Suppressor macrophage treated with lipopolysaccharide for 4 hours (primary cell): ENCODE measurements around the gene PNCK.
"Not testable (repeated sequence)": the region's sequence is repeated elsewhere in the genome, so short reads cannot be mapped to it uniquely, and the experiment has no call there.

Experiments used
- DNase-seq: peaks from one replicate; pipeline ENCODE4 v3.0.0-alpha.2; 2020

Gene PNCK

DNA sequence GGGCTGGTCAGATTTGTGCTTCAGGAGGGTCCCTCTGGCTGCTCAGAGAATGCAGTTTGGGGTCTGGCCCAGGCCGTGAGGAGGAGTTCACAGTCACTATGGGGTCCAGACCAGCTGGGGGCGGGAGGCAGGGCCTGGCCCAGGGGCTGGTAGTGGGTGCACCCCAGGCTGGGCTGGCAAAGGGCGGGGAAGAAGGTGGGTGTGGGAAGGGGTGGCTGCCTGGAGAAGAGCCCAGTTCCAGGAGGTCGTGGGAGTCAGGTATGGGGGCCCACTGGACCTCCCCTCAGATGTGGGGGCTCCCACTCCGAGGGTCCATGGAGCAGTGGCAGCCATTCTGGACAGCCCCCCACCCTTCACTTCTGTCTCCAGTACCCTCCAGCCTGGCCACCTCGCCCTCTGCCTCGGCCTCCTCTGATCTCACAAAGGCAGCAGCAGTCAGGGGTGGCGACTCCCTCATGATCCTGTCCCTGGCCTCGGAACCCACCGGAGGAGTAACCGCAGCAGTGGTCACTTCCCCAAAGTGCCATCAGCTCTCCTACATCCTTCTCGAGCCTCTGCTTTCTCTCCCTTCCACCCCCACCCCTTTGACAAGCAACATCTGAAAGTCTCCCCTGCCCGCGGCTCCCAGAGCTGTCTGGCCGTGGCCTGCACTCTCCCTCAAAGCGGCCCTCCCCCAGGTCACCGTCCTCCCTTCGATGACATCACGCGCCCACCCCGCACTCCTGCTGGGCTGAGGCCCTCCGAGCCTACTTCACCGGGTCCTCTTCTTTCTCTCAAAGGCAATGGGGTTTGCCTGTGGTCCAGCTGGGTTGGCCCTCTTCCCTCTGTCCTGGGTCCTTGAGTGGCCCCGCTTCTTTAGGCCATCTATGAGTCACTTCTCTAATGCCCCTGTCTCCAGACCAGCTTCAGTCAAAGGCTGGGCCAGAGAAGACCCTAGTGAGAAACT, 12.4 kb upstream of the PNCK start:
- DNase-seq, result peak; percentile 35

DNA sequence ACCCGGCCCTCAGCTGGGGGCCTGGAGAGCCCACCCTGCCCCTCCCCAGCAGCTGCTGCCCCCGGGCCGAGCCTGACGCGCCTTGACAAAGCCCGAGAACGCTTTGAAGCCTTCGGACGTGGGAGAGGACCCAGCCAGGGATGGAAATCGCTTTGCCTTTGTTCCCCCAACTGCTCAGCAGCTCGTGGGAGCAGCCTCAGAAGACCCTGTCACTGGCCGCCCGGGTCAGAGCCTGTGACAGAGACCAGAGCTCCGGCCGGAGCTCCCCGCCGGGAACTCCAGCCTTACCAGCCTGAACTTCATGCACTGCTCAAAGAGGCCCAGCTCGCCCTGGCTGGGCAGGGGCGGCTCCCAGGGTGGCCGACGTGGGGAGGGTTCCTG, 11.5 kb upstream of the PNCK start:
- DNase-seq, result no peak

- DNase-seq, result no peak
Observed at GRCh38 chrX:153684467-153685155, 11.0 kb upstream of the PNCK start.

DNA sequence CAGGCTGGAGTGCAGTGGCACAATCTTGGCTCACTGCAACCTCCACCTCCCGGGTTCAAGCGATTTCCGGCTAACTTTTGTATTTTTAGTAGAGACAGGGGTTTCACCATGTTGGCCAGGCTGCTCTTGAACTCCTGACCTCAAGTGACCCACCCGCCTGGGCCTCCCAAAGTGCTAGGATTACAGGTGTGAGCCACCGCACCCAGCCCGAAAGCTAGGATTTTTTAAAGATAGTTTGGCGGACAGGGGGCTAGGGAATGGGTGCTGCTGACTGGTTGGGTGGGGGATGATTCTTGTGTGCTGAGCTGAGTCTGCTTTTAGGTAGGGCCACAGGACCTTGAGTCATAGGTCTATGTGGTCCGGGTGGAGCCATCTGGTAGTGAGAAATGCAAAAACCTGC, 9.9 kb upstream of the PNCK start:
- not testable (repeated sequence) for DNase-seq

DNA sequence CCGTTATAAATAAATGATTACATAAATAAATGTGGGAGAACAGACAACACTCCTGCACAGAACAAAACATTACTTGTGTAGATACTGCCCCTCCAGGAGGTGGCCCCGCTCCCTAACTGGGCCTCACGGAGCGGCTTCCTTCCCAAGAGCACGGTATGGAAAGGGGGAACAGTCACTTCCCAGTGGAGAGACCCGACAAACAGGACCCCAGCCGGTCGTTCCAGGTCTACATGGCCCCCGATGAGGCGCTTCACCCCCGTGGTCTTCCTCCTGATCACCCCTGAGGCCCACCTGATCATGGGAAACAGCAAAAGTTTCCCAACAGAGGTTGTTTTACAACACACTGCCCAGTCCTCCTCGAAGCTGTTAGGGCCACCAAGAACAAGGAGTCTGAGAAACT, 7.6 kb upstream of the PNCK start:
- DNase-seq, result no peak

DNA sequence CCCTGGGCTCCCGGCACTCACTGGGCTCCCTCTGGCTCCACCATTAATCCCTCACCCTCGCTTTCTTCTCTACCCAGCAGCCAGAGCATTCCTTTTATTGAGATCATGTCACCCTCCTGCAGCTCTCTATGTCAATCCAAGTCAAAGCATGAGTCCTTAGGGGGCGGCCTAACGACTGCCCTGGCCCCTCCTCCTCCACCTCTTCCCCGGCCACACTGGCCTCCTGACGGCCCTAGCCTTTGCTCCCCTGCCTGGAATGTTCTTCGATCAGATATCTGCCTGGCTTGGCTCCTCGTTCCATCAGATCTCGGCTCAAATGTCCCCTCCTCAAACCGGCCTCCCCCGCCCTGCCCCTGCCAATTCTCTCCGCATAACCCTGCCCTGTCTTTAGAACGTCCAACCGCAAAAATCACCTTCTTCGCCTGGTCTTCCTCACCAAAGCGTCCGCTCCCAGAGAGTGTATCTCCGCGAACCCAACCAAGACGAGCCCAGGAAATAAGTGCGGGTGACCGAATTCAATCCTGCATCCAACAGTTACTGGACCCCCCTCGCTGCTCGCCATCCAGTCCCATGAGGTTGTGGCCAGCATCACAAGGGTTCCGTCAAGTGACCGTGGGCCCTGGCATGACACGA, 722 bp upstream of the PNCK start:
- no peak for DNase-seq

- no peak for DNase-seq
Observed at GRCh38 chrX:153672531-153673427, 834 bp downstream of the PNCK start.

DNA sequence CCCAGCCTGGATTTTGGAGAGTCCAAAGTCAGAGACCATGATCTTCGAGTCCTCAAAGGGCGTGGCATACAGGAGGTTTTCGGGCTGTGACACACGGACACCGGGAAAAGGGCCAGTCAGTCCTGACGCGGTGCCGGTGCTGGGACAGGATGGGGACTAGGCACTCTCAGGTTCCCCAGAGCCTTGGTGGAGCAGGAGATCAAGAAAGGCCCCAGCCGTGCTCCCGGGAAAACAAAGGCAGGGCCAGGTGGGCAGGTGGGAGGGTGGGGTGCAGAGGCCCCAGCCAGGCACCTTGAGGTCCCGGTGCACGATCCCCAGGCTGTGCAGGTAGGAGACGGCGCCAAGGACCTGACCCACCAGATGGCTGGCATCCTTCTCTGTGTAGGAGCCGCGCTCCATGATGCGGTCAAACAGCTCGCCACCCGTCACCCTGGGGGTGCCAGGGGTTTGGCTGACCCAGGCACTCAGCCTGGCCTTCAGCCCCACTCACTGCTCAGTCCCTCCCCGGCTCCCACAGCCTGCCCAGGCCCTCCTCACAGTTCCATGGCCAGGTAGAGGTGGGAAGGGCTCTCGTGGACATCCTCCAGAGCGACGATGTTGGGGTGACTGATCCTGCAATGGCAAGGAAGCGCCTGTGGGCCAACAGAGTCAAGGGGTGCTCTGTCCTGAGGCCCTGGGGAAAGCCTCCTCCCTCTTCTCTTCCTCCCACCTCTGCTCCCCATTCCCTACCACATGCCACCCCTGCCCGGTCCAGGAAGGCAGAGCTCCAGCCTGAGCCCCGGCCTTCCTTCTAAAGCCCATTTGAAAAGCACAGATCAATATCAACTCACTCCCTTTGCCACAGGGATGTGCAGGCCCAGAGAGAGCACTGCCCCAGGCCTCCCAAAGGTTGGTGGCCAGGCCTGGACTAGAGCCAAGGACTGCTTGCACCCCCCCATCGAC, 1.8 kb downstream of the PNCK start:
- no peak for DNase-seq

GRCh38 chrX:153670748-153671588, 2.6 kb downstream of the PNCK start:
- no peak for DNase-seq

DNA sequence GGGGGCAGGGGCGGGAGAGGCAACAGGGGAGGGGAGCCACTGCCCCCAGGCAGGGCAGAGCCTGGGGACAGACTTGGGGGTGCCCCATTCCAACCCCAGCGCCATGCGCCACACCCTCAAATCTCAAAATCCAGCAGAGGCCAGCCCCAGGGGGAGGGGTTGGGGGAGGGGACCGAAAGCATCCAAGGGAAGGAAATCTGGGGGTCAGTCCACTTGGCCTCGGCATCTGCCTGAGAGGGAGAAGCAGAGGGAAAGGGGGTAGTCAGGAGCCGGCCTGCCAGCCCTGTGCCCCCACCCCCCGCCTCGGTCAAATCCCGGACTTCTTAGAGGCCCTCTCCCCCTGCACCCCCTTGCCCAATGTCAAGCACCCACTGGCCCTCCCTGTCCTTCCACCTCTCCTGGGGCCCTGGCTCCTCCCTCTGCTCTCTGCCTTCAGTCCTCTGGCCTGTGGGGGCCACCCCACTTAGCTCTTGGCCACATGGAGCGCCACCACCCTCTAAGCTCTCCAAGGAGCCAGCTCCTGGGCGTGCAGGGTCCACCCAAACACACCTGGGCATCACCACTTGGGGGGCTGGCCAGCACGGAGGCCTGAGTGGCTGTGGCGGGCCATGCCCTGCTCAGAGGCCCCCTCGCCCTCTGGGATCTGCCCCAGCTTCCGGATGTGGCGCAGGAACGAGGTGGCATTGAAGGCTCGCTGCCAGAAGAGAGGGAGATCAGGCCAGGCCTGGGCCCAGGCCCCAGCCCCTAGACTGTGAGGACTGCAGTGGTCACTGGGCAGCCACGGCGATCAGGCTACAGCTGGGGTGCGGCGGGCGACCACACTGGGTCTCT, 3.5 kb downstream of the PNCK start:
- DNase-seq, result no peak

GRCh38 chrX:153669174-153669890, 4.3 kb downstream of the PNCK start:
- DNase-seq, result peak; percentile 38

DNA sequence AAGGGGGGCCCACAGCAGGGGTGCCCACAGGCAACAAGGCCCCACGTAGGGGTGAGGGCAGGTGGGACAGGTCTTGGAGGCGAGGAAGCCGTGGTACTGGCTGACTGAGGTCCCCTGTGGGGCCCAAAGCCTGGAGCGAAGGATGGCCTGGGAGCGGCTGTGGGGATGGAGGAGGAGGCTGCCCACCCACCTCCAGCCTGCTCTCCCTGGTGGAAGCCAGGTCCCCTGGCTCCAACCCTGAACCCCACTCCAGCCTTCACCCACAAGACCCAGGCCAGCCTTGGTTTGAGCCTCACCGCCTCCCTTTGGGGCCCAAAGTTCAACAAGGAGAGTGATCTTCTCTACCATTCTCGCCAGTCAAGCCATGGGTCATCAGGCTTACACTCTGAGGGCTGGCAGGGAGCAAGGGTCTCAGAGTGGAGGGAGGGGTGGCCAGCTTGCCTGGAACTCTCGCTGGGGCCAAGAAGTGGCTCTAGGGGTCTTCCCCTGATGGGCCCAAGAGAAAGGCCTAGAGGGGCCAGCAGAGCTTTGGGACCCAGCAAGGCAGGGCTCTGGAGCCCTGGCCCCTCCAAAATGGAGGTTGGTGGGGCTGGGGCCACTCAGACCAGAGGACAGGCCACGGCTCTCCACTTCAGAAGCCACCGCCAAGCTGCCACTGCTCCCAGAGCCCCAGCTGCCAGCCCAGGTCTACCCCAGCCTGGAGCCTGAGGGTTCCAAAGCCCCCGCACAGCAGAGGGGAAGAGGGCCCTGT, 5.0 kb downstream of the PNCK start:
- no peak for DNase-seq

GRCh38 chrX:153667956-153668396, 5.6 kb downstream of the PNCK start:
- peak; percentile 82 for DNase-seq

DNA sequence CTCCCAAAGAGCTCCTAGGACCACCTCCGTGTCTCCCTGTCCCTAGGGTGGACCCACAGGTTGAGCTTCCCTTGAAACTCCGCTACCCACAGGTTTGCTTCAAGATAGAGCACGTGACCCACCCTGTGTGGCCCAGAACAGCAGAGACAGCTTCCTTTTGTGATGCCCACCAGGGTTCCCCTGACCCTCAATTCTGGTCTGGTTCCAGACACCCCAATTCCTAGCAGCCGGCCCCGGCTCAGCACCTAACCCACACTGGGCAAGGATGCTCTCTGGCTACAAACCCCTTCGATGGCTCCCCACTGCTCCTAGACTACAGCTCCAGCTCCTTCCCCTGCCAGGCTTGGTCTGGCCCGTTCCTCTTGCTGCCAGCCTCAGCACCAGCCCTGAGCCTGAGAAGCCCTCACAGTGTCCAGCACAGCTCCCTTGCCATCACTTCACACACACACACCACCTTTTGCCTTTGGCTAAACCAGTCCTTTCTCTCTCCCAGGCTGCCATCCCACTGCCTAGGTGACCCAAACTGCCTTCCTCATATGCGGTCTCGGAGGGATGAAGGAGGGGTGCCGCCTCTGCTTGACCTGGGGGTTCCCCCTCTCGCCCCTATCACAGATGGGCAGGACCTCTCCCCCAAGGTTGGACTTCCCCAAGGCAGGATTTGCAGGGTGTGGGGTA, 6.2 kb downstream of the PNCK start:
- no peak for DNase-seq

- no peak for DNase-seq
Observed at GRCh38 chrX:153665726-153666306, 7.8 kb downstream of the PNCK start.

DNA sequence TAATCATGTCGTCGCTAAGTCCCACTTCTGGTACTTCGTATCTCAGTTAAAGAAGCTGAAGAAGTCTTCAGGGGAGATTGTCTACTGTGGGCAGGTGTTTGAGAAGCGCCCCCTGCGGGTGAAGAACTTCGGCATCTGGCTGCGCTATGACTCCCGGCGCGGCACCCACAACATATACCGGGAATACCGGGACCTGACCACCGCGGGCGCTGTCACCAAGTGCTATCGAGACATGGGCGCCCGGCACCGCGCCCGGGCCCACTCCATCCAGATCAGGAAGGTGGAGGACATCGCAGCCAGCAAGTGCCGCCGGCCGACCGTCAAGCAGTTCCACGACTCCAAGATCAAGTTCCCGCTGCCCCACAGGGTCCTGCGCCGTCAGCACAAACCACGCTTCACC, 11.3 kb downstream of the PNCK start:
- DNase-seq, result peak; percentile 52

- DNase-seq, result no peak
Observed at GRCh38 chrX:153659268-153659667, 14.3 kb downstream of the PNCK start.
